H1 (cell line): Measurements from ENCODE around the gene PTK6. TPM values are rescaled to one million over a fixed set of nuclear protein-coding genes. Genes with fewer than 3 reads are reported as not detected.
A peak's percentile ranks its signal among the peaks of the same experiment; 100 is the strongest.

ENCODE experiments used
- CTCF ChIA-PET: fragments of 300-600 bp; sonication (Branson Sonifier 250); formaldehyde crosslinking; loops from one replicate; lab custom pipeline; 2021; ENCODE audit not compliant: partially characterized antibody; lab: Charles Lee
- POLR2A ChIA-PET: fragments of 300-600 bp; sonication (Branson Sonifier 250); formaldehyde crosslinking; loops from one replicate; lab custom pipeline; 2021; ENCODE audit warnings: inconsistent platforms; ENCODE audit not compliant: partially characterized antibody; lab: Charles Lee
- DNase-seq, 2 experiments: peaks; one replicate each; pipeline versions ENCODE4 v3.0.0 to v3.0.0-alpha.2; 2010 to 2022; ENCODE audit warnings: low spot score in 2 of 2, low read depth in 1 of 2, mixed read lengths in 1 of 2
- FAIRE-seq: peaks from 2 replicates; lab custom pipeline; 2011; peaks lifted over from hg19 to GRCh38; lab: Jason Lieb, UNC
- H2AFZ ChIP-seq: 2 replicates; pipeline ENCODE4 v1.8.1; 2012; ENCODE audit warnings: low read length, inconsistent platforms
- H2AK5ac ChIP-seq: 2 replicates; pipeline ENCODE4 v1.6.1; 2013; ENCODE audit warnings: low read depth, low read length
- H2BK120ac ChIP-seq: replicated peaks from 2 replicates; pipeline ENCODE3; 2013; ENCODE audit warnings: low read depth, low read length, inconsistent platforms
- H2BK12ac ChIP-seq: 2 replicates; pipeline ENCODE4 v1.6.1; 2013; ENCODE audit warnings: low read depth, low read length
- H2BK15ac ChIP-seq: 2 replicates; pipeline ENCODE4 v1.6.1; 2013; ENCODE audit warnings: low read length
- H2BK20ac ChIP-seq: 2 replicates; pipeline ENCODE4 v1.6.1; 2013; ENCODE audit warnings: low read length
- H2BK5ac ChIP-seq: 2 replicates; pipeline ENCODE4 v1.6.1; 2013; ENCODE audit warnings: low read depth, low read length
- H3K14ac ChIP-seq: 2 replicates; pipeline ENCODE4 v1.6.1; 2013; ENCODE audit warnings: inconsistent platforms; ENCODE audit not compliant: insufficient read length
- H3K18ac ChIP-seq: 2 replicates; pipeline ENCODE4 v1.6.1; 2013; ENCODE audit warnings: low read length; ENCODE audit errors: extremely low read depth
- H3K23ac ChIP-seq: 2 replicates; pipeline ENCODE4 v1.6.1; 2013; ENCODE audit warnings: inconsistent platforms; ENCODE audit not compliant: insufficient read length
- H3K23me2 ChIP-seq: 2 replicates; pipeline ENCODE4 v1.6.1; 2013; ENCODE audit warnings: low read depth, low read length
- H3K27ac ChIP-seq: 2 replicates; pipeline ENCODE4 v1.6.1; 2011; ENCODE audit warnings: low read depth, low read length, inconsistent platforms
- H3K27me3 ChIP-seq, 4 experiments: replicated peaks in 1 of 4; 1 replicate in 1 of 4; 2 replicates in 3 of 4; pipeline versions ENCODE4 v1.6.1 to v1.8.1; 2011 to 2013; ENCODE audit warnings: low read length in 3 of 4, mild to moderate bottlenecking in 3 of 4, inconsistent platforms in 2 of 4, mixed read lengths in 2 of 4, moderate library complexity in 1 of 4; ENCODE audit not compliant: control insufficient read depth in 3 of 4, insufficient read depth in 3 of 4; ENCODE audit errors: extremely low read depth in 1 of 4
- H3K36me3 ChIP-seq, 4 experiments: 2 replicates each; pipeline versions ENCODE4 v1.6.1 to v1.8.1; 2011 to 2013; ENCODE audit warnings: mild to moderate bottlenecking in 4 of 4, low read length in 3 of 4, moderate library complexity in 2 of 4, control low read depth in 1 of 4, inconsistent platforms in 1 of 4; ENCODE audit not compliant: insufficient read depth in 4 of 4, control insufficient read depth in 2 of 4
- H3K4ac ChIP-seq: replicated peaks from 2 replicates; pipeline ENCODE3; 2013; ENCODE audit warnings: low read length, low read depth, mixed read lengths, inconsistent platforms; ENCODE audit not compliant: insufficient read length
- H3K4me1 ChIP-seq, 4 experiments: replicated peaks in 1 of 4; 1 replicate in 1 of 4; 2 replicates in 3 of 4; pipeline versions ENCODE4 v1.6.1 to v1.8.1; 2011 to 2013; ENCODE audit warnings: low read length in 3 of 4, inconsistent platforms in 2 of 4, mixed read lengths in 1 of 4; ENCODE audit not compliant: insufficient read depth in 4 of 4, control insufficient read depth in 3 of 4
- H3K4me2 ChIP-seq, 2 experiments: 2 replicates each; pipeline versions ENCODE4 v1.6.1 to v1.8.1; 2011 to 2013; ENCODE audit warnings: low read depth in 2 of 2, low read length in 2 of 2, control low read depth in 1 of 2, inconsistent platforms in 1 of 2, mild to moderate bottlenecking in 1 of 2; ENCODE audit not compliant: insufficient read depth in 1 of 2
- H3K4me3 ChIP-seq, 4 experiments: fragments of 200-600, 300-600 bp in 1 of 4; sonication (generic), shearing (Covaris generic), sonication (Bioruptor Twin) in 1 of 4; 2 replicates each; pipeline versions ENCODE4 v1.5.1 to v1.8.1; 2011 to 2016; ENCODE audit warnings: low read length in 4 of 4, low read depth in 3 of 4, control low read depth in 2 of 4, inconsistent platforms in 2 of 4, mild to moderate bottlenecking in 2 of 4, mixed read lengths in 1 of 4, moderate library complexity in 1 of 4; ENCODE audit not compliant: insufficient read depth in 2 of 4; ENCODE audit errors: extremely low read depth in 1 of 4
- H3K56ac ChIP-seq: replicated peaks from 2 replicates; pipeline ENCODE3; 2013; ENCODE audit warnings: low read depth, mild to moderate bottlenecking, mixed read lengths, low read length, inconsistent platforms; ENCODE audit not compliant: insufficient read length
- H3K79me1 ChIP-seq: 2 replicates; pipeline ENCODE4 v1.6.1; 2013; ENCODE audit warnings: low read depth, low read length, control low read depth
- H3K79me2 ChIP-seq, 2 experiments: 2 replicates each; pipeline versions ENCODE4 v1.6.1 to v1.8.1; 2012 to 2013; ENCODE audit warnings: low read length in 2 of 2, mild to moderate bottlenecking in 2 of 2, inconsistent platforms in 1 of 2; ENCODE audit not compliant: insufficient read depth in 2 of 2, control insufficient read depth in 1 of 2
- H3K9ac ChIP-seq, 4 experiments: replicated peaks in 1 of 4; 1 replicate in 1 of 4; 2 replicates in 3 of 4; pipeline versions ENCODE4 v1.6.1 to v1.8.1; 2011 to 2013; ENCODE audit warnings: low read depth in 3 of 4, low read length in 3 of 4, control low read depth in 2 of 4, mild to moderate bottlenecking in 2 of 4, moderate library complexity in 2 of 4, inconsistent platforms in 1 of 4; ENCODE audit errors: extremely low read depth in 1 of 4
- H3K9me3 ChIP-seq, 2 experiments: 2 replicates each; pipeline versions ENCODE4 v1.6.1 to v1.8.1; 2012 to 2013; ENCODE audit warnings: mild to moderate bottlenecking in 2 of 2, moderate library complexity in 2 of 2, control low read depth in 1 of 2, inconsistent platforms in 1 of 2, low read depth in 1 of 2, low read length in 1 of 2, mixed read lengths in 1 of 2; ENCODE audit not compliant: insufficient read depth in 2 of 2
- H4K20me1 ChIP-seq, 2 experiments: replicated peaks in 1 of 2; 2 replicates each; pipeline versions ENCODE3 to v1.8.1; 2011 to 2013; ENCODE audit warnings: inconsistent platforms in 2 of 2, low read length in 2 of 2, mild to moderate bottlenecking in 1 of 2; ENCODE audit not compliant: insufficient read depth in 2 of 2, control insufficient read depth in 1 of 2
- H4K5ac ChIP-seq: 2 replicates; pipeline ENCODE4 v1.6.1; 2013; ENCODE audit warnings: low read length, low read depth, mixed read lengths, inconsistent platforms; ENCODE audit not compliant: insufficient read length
- H4K8ac ChIP-seq: 2 replicates; pipeline ENCODE4 v1.8.0; 2013; ENCODE audit warnings: mild to moderate bottlenecking, moderate library complexity, low read length, inconsistent platforms; ENCODE audit not compliant: insufficient read depth; ENCODE audit errors: extremely low read depth
- H4K91ac ChIP-seq: replicated peaks from 2 replicates; pipeline ENCODE3; 2013; ENCODE audit warnings: low read length, mixed read lengths, inconsistent platforms; ENCODE audit not compliant: insufficient read length
- POLR2AphosphoS5 ChIP-seq: IDR thresholded peaks from 2 replicates; pipeline ENCODE4 v1.6.1; 2011; ENCODE audit warnings: low read depth, low read length
- RXRA ChIP-seq: IDR thresholded peaks from 2 replicates; pipeline ENCODE4 v1.6.1; 2011; ENCODE audit warnings: low read depth, mild to moderate bottlenecking, low read length, moderate library complexity; ENCODE audit not compliant: insufficient read depth
- WGBS, 2 experiments: shearing (Covaris generic) in 1 of 2; methylation state at CpG; one replicate each; pipeline versions ENCODE4 v1.1.6 to v1.1.7; 2013 to 2015; ENCODE audit warnings: low lambda C conversion rate in 2 of 2, mixed read lengths in 2 of 2, inconsistent platforms in 1 of 2, low coverage in 1 of 2, missing lambda C conversion rate in 1 of 2; ENCODE audit not compliant: insufficient replicate concordance in 2 of 2, insufficient coverage in 1 of 2, insufficient read length in 1 of 2; ENCODE audit errors: extremely low coverage in 1 of 2, missing lambda C conversion rate in 1 of 2; 5-methylcytosine and 5-hydroxymethylcytosine counted together
- polyA plus RNA-seq, 7 experiments: library from polyadenylated mRNA; depleted of rRNA in 3 of 7; stranded (reverse) in 5 of 7; unstranded in 2 of 7; fragments of >200 nt in 5 of 7; fragments of 200-250 nt in 2 of 7; gene quantifications; 1 replicate in 5 of 7; 2 replicates in 1 of 7; 4 replicates in 1 of 7; pipeline versions ENCODE4 v1.2.1 to v1.2.3, GENCODE V29; 2011 to 2013; ENCODE audit warnings: missing spikeins in 2 of 7, mixed read lengths in 2 of 7
- total RNA-seq: library from RNA; stranded (reverse); fragmentation: NEBNext Ultra II Directional; extraction: Animal tissue kit (Norgen Biotek cat#: 25700); gene quantifications from 2 replicates; pipeline ENCODE4 v1.2.1, GENCODE V29; 2021

PTK6 gene
- total and polyA plus RNA-seq, 2 of the 8 experiments (the other 6 are each of a cell fraction or from before 2014, with no cell fraction given) = 0.12 to 0.19 TPM

DNA sequence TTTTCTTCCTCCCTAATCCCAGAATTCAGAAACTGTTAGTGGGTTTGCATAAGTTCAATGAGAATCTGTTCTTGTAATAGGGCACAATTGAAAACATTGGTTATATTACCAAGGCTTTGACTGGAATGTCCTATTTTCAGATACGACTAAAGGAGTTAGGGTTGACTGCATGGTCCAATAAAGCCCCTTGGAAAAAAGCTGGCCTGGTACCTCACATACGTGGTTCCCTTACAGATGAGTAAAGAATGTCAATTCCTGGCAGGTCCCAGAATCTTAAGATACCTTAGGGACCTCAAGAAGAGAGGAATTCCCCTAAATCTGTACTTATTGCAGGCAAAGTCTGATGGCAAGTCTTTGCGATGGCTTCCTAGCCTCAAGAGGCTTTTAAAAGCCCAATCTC lies 12.0 kb downstream of the PTK6 start:
- Histone ChIP-seq H3K9ac (no peak overlapping the region), H3K4me1 (peaks cover 0 to 10% (median 3%) of the 10 kb centered on the region in 4 experiments; a peak in 3 of 7 replicates), H2AK5ac (no peak overlapping the region), H3K14ac (no peak overlapping the region), H3K36me3 (peaks cover 0 to 14% (median 0%) of the 10 kb centered on the region in 4 experiments; a peak in 2 of 8 replicates), H3K79me2 (peaks cover 0 to 4% of the 10 kb centered on the region in 2 experiments; a peak in 1 of 4 replicates), H3K79me1 (peaks cover 7% of the 10 kb centered on the region; the same call in 1 of the 2 replicates), H3K56ac (no peak overlapping the region), H2BK120ac (no peak overlapping the region), H3K4me2 (no peak overlapping the region), H3K23me2 (peaks cover 7% of the 10 kb centered on the region; the same call in 1 of the 2 replicates), H4K8ac (no peak overlapping the region), H2BK20ac (no peak overlapping the region), H2AFZ (no peak overlapping the region), H4K91ac (no peak overlapping the region), H2BK5ac (no peak overlapping the region), H3K18ac (no peak overlapping the region), H3K23ac (no peak overlapping the region), H3K27me3 (no peaks in the 10 kb centered on the region), H3K27ac (no peak overlapping the region), H3K4me3 (no peak overlapping the region), H3K9me3 (no peaks in the 10 kb centered on the region), H2BK15ac (no peak overlapping the region), H4K20me1 (peaks cover 3 to 14% of the 10 kb centered on the region in 2 experiments), H2BK12ac (no peak overlapping the region), H4K5ac (no peak overlapping the region), H3K4ac (no peak overlapping the region)
- 91% methylated on average over 3 of the region's 3 CpGs; no CpG with 5 or more reads in 1 of the 2 experiments for WGBS, 2 experiments
- ChIA-PET CTCF (interaction anchor here (1.2 kb wide), 1 partner anchor 9 kb away, joined by 3 read pairs; no protein-coding TSS in a partner anchor), POLR2A (interaction anchor here (0.6 to 1.3 kb wide), 5 partner anchors 11 to 422 kb away, joined by 3 to 6 read pairs (median 4); no protein-coding TSS in a partner anchor)
- no peak for DNase-seq
- no peak for FAIRE-seq
- TF ChIP-seq POLR2AphosphoS5 (0 out of 2 replicates have a peak, but pooled peaks have one; percentile 8), RXRA (no peak)
